22Rv1 (cell line): Measurements from ENCODE around the gene NPB.

Experiments used
- H3K27ac ChIP-seq: fragments of 450-650 bp; 2 replicates; pipeline ENCODE4 v1.5.1; 2017
- CTCF ChIP-seq: fragments of 450-650 bp; IDR thresholded peaks from 2 replicates; pipeline ENCODE4 v1.5.1; 2017; ENCODE audit warnings: mild to moderate bottlenecking
- ZFX ChIP-seq: fragments of 450-650 bp; IDR thresholded peaks from 2 replicates; pipeline ENCODE4 v1.6.1; 2017; ENCODE audit warnings: antibody characterized with exemption, borderline replicate concordance

Gene NPB

DNA sequence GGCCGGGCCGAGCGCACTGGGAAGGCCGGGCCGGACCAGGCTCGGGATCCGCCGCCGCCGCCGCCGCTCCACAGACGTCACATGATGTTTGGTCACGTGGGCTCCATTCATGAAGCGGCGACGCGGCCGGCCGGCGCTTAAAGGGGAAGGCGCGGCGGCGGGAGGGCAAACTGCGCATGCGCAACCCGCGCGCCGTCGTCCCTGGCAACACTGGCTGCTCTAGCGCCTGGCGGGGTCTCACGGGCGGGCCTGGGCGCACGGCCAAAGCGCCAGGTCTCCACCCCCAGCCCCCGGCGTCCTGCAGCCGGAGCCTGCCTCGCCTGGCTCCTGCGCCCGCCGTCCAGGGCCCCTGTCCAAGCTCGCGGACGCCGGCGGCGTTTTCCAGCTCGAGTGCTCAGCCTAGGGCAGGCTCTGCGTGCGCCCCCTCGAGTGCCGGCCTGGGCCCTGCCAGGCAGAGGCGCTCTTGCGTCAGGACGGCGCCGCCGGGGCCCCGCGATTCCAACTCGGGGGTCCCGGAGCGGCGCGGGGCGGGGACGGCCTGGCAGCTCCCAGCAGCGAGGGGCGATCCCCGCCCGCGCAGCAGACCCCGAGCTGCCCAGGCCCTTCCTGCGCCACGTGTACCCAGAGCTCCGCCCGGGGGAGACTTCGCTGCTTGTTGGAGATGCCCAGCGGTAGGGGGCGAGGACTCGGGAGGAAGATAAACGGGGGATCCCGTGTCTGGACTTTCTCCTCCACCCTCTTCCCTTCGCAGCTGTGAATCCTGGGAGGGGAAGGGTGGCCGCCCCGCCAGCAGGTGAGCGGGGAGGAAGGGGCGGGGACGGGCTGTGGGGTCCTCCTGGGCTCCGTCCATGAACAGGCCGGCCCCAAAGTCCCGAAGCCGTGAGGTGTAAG lies 25.9 kb downstream of the NPB start, which contains the start of gene MAFG:
Gene MAFG (minus strand): TSS at position 83 of the 891 bp plus-strand sequence. CDS start 4,550 bp downstream, outside the sequence.
- H3K27ac ChIP-seq = peak within 1 kb of the TSS; percentile 85
- peak; percentile 70 for TF ChIP-seq CTCF
- no peak for TF ChIP-seq ZFX

DNA sequence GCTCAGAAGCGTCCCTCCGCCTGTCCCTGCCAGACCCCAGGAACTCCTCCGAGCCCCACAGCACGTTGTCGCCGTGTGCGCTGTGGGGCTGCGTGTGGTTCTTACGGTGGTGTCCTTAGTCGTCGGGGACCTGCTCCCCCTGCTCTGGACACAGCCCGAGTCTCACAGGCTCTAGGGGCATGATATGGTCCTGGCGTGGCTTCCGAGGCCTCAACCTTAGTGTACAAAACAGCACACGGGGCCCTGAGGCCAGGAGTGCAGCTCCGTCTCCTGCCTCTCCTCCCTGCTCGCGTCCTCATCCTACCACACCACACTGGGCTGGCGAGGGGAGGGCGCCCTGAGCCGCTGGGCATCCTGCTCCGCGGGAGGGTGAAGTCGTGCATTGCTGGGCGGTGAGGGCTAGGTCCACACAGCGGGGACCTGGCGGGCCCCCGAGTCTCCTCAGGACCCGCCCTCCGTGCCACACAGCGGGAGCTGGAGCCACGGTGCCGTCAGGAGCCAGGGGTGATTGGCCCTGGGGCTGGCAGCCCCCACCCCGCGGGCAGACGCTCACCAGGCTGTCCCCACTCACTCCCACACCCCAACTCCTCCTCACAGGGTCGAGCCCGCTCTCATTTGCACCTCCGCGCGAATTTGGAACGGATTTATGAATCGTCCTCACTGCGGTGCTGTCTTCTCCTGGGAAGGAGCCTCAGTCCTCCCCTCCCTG lies 26.7 kb downstream of the NPB start:
- peak overlapping the region; percentile 85 for H3K27ac ChIP-seq
- TF ChIP-seq CTCF (no peak), ZFX (no peak)

GRCh38 chr17:81929253-81930141 lies 27.5 kb downstream of the NPB start:
- TF ChIP-seq CTCF = no peak
- TF ChIP-seq ZFX = no peak

DNA sequence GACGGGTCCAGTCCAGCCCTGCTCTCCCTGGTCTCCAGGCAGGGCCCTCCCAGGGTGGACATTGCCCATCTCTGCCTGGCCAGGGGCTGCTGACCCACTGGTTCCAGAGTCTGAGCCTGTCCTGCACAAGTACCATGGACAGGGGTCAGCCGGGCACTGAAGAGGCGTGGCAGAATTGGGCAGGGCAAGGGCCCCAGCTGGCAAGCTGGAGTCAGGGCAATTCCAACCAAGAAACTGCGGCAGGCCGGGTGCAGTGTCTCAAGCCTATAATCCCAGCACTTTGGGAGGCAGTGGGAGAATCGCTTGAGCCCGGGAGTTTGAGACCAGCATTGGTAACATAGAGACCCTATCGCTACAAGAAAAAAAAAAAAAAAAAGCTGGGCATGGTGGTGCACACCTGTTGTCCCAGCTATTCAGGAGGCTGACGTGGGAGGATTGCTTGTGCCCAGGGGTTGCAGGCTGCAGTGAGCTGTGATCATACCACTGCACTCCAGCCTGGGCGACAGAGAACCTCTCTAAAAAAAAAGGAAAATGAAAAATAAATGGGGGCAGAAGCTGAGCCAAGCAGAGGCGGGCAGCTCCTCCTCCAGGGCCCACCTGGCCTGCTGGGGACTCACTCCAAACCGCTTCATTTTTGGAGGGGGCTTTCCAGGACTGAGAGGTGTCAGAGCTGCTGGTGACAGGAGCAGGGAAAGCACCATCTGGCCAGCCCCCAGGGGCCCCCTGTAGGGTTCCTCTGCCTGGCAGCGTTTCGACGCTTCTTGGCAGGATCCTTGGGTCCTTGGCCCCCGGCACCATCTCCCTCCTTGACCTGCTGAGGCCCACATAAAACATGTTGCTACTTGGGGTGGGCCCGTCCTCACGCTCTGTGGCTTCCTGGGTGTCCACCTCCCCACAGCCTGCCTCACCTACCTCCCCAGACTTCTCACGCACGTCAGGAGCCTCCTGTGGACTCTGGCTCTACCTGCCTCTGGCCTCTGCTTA lies 28.4 kb downstream of the NPB start:
- H3K27ac ChIP-seq = no peak overlapping the region
- TF ChIP-seq ZFX (no peak), CTCF (no peak)

More at GRCh38 chr17:81929253-81930141, 27.5 kb downstream of the NPB start:
- H3K27ac ChIP-seq = peak overlapping the region; percentile 85

GRCh38 chr17:81931189-81931556 lies 29.1 kb downstream of the NPB start:
- TF ChIP-seq CTCF = no peak
- H3K27ac ChIP-seq = no peak overlapping the region
